GM12875 (cell line): ENCODE measurements around the gene PRRT1B.
"Not testable (repeated sequence)": the region's sequence is repeated elsewhere in the genome, so short reads cannot be mapped to it uniquely, and the experiment has no call there.

Source experiments
- H3K4me3 ChIP-seq: one replicate; pipeline ENCODE4 v1.5.1; 2011; ENCODE audit warnings: low read depth, low read length, control low read depth
- TF ChIP-seq, protein P1 (sequence below): IDR thresholded peaks from 2 replicates; pipeline ENCODE4 v1.5.1; 2011; ENCODE audit warnings: low read depth, mild to moderate bottlenecking, control low read depth, inconsistent platforms, low read length, moderate library complexity, borderline replicate concordance; ENCODE audit not compliant: insufficient read depth

Gene PRRT1B

DNA sequence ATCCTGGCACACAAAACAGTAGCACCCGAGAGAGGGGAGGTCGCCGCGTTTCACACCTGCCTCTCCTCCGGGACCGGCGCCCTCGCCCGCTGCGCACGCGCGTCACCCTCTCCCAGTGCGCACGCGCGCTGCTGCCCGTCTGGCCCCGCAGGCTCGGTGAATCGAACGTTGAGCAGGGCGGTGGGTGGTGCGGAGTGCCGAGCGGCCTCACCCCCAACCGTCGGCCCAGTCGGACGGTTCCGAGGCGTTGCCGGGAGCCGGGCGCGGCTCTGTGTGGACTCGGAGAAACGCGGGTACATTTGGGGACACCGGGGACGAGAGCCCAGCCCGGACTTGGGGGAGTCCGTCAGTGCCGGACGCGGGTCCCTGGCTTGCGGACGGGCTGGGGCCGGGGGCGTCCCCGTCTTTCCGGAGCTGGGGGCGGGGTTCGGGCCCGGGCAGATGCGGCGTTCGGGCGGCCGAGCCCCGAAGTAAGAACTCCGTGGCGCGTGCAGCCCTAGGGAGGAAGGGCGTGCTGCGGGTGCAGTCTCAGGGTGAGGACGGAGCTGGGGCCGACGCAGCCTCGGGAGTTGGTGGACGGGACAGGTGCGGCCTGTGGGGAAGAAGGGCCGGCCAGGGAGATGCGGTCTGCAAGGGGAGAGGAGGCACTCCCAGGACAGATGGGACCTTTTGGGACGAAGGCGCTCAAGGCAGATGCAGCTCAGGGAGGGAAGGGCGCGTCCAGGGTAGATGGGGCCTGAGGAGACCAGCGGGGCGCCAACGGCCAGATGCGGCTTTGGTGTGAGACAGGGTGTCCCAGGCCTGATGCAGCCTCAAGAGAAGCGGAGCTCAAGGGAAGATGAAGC is 42.3 kb upstream of the PRRT1B start, which contains the start of gene POMT1:
TSS of gene POMT1 (plus strand) at position 138 of the 845 bp plus-strand sequence. CDS start 1,301 bp downstream, outside the sequence.
- TF ChIP-seq, protein P1, sequence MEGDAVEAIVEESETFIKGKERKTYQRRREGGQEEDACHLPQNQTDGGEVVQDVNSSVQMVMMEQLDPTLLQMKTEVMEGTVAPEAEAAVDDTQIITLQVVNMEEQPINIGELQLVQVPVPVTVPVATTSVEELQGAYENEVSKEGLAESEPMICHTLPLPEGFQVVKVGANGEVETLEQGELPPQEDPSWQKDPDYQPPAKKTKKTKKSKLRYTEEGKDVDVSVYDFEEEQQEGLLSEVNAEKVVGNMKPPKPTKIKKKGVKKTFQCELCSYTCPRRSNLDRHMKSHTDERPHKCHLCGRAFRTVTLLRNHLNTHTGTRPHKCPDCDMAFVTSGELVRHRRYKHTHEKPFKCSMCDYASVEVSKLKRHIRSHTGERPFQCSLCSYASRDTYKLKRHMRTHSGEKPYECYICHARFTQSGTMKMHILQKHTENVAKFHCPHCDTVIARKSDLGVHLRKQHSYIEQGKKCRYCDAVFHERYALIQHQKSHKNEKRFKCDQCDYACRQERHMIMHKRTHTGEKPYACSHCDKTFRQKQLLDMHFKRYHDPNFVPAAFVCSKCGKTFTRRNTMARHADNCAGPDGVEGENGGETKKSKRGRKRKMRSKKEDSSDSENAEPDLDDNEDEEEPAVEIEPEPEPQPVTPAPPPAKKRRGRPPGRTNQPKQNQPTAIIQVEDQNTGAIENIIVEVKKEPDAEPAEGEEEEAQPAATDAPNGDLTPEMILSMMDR: no peak
- H3K4me3 ChIP-seq: peak within 1 kb of the TSS; percentile 99

DNA sequence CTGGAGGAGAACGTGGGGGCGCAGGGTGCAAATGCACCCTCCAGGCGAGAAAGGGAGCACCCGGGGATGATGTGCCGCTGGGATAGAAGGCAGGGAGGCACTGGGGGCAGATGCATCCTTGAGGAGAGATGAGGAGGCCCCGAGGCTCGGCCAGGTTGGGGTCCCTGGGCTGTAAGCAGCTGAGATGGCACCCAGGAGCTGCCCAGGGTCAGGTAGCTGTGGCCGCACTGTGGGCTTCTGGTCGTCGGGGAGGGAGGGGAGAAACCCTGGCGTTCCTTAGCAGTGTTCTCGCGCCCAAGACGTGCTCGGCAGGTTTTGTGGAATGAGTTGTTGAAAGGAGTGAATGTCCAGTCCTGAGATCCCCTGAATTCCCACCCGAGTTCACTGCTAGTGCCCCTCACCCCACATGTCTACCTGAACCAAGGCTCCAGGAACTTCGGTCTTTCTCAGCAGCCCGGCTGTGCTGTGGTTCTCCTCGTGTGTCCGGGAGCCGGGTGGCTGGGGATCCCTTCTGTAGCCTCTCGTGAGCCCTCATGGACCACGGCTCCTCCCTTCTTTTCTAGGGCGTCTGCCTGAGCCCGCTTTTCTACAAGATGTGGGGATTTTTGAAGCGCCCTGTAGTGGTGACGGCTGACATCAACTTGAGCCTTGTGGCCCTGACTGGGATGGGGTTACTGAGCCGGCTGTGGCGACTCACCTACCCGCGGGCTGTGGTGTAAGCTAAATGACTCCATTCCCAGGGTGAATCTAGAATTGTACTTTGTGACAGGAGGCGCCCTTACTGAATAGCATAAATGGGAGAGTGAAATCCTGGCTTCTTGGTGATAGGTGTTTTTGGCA is 41.5 kb upstream of the PRRT1B start:
- peak overlapping the region; percentile 99 for H3K4me3 ChIP-seq
- TF ChIP-seq, protein P1: no peak

DNA sequence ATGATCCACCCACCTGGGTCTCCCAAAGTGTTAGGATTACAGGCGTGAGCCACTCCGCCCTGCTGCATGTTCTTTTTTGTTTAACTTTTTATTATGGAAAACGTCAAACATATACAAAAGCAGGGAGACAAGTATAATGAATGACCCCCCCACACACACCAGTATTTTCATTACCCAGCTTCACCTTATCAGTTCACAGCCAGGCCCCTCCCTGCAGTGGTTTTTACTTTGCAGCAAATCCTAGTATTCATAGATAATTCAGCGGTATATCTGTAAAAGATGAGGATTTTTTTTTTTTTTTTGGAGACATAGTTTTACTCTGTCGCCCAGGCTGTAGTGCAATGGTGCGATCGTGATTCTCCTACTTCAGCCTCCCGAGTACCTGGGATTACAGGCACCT is 40.3 kb upstream of the PRRT1B start:
- TF ChIP-seq, protein P1: no peak
- no peak overlapping the region for H3K4me3 ChIP-seq

DNA sequence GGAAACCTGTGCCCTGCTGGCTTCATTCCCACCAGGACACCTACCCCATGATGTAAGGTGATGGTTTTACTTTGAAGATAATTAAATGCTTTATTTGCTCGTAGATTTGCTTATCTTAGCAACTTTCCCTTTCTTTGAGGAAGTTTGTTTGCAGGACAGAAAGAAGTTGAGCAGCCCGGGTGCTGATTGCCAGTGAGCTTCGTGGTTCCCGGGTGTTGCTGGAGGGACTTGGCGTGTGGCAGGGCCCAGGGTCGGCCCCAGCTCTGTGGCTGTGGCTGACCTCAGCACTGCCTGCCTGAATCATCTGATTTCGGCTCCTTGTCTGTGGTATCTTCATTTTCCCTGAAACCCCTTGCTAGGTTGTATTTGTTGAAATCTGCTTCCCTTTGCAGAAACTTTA is 33.9 kb upstream of the PRRT1B start:
- H3K4me3 ChIP-seq: no peak overlapping the region
- TF ChIP-seq, protein P1: no peak

- no peak overlapping the region for H3K4me3 ChIP-seq
- TF ChIP-seq, protein P1: no peak
Observed at GRCh38 chr9:131511880-131512279, 33.4 kb upstream of the PRRT1B start.

GRCh38 chr9:131513177-131513576 is 32.1 kb upstream of the PRRT1B start:
- TF ChIP-seq, protein P1: no peak
- H3K4me3 ChIP-seq: no peak overlapping the region

DNA sequence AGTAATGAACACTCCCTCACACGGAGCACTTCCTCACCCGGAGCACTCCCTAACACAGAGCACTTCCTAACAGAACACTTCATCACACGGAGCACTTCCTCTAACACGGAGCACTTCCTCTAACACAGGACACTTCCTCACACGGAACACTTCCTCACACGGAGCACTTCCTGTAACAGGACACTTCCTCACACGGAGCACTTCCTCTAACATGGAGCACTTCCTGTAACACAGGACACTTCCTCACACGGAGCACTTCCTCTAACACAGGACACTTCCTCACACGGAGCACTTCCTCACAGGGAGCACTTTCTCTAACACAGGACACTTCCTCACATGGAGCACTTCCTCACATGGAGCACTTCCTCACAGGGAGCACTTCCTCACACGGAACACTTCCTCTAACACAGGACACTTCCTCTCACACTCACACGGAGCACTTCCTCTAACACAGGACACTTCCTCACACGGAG is 29.7 kb upstream of the PRRT1B start:
- not testable (repeated sequence) for H3K4me3 ChIP-seq
